ENCODE results near the gene TTYH3.
"Not testable (repeated sequence)": the region's sequence is repeated elsewhere in the genome, so short reads cannot be mapped to it uniquely, and the experiment has no call there.

Gene TTYH3

DNA sequence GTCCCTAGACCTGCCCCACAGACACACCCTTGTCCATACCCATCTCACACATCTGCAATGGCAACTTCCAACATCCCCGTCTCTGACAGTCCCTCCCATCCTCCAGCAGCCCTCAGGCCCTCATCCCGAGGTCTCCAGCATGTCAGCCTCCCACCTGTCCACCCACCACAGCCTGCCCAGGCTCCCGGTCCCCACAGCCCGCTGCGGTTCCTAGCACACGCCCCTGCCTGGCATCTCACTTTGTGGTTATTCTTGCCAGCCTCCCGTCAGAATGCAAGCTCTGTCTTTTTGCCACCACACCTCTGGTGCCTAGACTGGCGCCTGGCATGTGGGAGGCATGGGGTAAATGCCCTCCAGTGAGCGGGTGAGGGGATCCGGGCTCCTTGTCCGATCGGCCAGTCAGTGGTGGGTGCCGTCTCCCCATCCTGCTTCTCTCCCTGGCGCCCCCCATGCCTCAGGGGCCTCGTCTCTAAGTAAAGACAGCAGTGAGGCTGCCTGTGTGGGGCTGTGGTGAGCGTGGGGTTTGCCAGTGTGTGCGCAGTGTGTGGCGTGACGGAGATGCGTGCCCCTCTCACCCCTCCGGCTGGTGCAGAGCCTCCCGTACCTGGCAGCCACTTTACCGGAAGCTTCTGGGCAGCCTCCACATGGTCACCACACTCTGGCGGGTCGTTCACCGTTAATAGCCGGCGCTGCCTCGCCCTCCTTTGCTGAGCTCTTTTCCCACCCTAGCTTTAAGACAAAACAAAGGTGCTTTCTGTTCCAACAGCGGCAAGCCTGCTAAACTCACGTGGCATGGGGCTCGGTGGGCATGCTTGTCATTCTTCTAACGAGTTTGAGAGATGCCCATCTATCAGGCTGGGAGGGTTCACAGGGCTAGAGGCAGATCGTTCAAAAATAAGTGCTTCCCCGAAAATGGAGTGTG lies 28.5 kb upstream of the TTYH3 start:
- DNase-seq: no peak

DNA sequence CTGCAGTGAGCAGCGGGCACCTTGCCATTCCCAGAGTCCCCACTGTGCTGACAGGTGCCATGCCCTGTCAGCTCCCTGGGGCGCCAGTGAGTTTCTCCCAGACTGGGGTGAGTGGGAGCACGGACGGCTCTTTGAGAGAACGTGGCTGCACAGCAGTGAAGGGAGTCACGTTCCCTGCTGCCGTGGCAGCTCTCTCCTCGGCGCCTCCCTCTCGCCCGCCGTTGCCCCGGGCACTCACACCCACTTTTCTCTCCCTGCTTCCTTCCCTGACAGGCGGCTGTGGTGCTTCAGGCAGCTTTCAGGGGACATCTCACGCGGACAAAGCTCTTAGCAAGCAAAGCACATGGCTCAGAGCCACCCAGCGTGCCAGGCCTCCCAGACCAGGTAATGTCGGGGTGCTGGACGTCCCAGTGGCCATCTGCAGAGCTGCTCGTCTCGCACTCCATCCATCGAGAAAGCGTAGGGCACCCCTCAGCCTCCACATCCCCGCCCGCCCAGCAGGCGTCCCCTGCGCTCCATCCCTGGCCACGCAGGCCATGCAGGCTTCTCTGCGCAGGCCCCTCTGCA lies 27.1 kb upstream of the TTYH3 start:
- DNase-seq: no peak

DNA sequence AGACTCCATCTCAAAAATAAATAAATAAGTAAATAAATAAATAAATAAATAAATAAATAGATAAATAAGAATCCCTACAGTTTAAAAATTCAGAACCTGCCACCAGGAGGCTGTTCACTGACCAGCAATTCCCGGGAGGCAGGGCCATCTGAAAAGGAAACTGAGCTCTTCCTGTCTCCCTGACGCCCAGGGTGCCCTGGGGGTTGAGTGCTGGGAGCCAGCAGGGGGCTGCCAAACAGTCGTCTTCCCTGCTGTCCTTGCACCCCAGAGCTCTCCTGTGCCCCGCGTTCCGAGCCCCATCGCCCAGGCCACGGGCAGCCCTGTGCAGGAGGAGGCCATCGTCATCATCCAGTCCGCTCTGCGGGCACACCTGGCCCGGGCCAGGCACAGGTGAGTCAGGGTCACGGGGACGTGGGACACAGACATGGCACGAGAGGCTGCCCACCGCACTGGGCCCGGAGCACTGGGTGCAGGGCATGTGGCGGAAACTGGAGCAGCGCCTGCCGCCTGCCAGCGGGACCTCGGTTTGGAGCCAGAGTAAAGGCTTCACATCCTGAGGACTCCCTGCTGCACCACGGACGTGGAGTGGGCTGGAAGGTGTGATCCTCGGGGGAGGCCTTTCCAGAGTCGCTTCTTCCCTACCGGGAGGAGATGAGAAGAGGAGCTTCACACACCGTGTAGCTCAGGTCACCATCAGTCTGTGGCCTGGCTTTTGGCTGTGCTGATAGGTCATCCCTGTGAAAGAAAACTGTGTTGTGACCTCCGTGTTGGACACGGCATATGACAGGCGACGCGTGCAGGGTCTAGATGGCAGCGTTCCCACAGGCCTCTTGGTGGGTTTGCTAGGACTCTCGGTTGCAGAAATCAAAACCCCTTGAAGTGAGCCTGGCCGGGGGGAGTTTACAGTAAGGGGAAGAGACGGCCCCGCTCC lies 25.9 kb upstream of the TTYH3 start:
- DNase-seq: no peak

DNA sequence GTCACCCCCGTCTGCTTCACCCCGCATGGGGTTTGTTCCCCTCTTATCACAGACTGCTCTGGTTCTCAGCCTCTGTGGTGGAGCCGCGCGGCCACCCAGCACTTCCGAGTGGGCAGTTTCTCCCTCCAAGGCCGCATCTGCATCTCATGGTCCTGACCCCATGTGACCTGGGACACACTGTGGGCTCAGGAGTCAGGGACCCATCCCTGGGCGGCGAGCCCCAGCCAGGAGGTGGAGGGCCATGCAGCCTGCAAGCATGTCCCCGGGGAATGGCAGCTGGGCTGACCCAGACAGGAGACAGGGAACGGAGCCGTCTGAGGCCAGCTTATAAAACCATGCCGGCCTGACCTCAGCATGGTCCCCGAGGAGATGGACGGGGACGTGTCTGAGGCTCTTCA lies 25.2 kb upstream of the TTYH3 start:
- no peak for DNase-seq

DNA sequence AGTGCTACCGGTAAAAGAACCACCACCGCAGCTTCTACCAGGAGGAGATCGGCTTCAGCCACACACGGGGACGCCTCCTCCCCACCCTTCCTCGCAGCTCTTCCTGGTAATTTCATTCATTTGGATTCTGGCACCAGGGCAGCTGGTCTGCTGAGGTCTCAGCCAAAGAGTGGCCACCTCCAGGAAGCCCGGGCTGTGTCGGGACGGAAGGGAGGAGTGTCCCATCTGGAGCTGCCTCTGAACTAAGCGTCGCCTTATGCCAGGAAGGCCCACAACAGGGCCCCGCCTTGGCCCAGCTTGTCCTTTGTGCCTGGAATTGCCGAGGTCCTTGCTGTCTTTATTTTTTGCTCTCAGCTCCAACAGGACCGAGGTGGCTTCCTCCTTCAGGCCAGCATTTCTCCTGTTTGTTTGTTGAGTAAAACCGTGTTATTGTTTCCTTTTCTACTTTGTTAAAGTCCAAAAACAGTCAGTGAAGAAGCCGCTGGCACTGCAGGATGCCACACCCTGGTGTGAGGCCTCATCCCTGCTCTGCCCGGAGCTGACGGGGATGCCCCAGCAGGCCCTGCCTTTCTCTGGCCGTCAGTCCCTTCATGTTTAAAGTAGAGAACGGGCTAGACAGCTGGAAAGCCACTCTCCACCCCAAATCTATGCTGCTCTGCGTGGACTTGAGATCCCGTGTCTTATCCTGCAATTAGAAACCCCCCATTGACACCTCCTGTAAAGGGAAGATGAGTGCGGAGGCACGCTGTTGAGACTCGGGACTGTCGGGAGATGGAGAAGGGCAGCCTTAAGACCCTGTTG lies 24.5 kb upstream of the TTYH3 start:
- DNase-seq: no peak

DNA sequence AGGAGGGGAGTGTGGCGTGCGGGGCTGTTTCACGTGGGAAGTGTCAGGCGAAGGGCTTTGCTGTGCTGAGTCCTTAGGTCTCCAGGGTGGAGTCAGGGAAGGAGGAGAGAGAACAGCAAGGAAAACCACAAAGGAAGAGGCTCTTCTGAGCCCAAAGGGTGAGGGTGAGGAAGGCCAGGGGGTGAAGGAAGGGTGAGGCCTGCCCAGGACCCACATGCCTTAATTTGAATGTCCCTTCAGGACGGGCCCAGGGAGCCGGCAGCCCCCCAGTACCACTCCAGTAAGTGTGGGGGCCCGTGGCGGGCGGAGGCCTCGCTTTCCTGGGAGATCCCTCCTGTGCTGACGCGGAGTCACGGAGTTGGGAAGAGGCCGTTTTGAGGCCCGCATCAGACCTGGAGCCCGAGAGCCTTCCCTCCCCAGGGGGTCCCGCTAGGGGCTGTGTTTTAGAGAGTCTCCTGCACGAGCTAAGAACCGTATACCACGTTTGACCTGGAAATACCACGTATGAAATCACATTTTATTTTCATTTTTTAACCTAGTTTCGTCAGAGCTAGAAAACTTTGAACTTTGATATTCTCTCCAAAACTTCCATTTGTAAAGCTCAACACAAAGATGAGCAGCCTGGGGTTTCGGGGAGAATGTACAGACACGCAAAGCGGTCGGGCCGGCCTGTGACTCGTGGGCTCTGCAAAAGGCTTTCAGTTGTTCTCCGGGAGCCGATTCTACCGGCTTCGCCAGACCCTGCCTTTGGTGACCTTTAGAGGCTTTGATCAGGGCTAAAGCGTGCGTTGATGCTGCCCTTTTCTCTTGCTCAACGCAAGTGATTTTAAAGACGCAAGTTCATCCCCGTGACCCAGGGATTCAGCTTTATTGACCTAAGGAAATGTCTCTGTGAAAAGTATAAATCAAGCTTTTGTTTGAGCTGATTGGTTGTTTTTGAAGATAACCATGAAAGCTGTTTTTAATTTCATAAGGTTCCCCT lies 23.6 kb upstream of the TTYH3 start:
- DNase-seq: no peak

DNA sequence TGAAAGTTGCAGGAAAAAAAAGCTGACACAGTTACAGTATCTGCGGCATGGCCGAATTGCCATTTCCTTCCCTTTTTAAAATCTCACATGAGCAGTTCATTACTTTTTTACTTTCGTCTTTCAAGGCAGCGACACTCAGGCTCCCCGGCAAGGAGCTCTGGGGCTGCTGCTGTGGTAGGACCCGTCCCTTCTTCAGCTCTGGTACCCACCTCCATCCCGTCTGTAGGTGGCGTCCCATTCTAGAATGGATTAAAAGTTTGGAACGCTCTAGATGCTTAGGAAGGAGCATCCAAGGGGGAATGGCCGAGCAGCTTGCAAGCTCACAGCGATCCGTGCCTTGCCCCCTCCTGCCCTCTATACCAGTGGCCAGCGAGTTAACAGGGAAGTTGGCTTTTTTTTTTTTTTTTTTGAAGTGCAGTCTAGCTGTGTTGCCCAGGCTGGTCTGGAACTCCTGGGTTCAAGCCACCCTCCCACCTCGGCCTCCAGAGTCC lies 22.8 kb upstream of the TTYH3 start:
- DNase-seq: peak in 1 of 6 experiments; percentile 29

DNA sequence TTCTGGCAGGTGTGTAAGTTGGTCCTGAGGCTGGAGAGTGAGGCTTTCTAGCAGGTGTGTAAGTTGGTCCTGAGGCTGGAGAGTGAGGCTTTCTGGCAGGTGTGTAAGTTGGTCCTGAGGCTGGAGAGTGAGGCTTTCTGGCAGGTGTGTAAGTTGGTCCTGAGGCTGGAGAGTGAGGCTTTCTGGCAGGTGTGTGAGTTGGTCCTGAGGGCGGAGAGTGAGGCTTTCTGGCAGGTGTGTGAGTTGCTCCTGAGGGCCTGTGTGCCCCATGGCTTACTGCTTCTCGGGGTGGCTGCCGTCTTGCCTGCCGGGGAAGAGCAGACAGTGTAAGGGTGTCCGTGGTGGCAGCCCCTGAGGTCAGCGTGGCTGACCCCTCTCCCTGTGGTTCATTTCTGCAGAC lies 22.1 kb upstream of the TTYH3 start:
- not testable (repeated sequence) for DNase-seq

DNA sequence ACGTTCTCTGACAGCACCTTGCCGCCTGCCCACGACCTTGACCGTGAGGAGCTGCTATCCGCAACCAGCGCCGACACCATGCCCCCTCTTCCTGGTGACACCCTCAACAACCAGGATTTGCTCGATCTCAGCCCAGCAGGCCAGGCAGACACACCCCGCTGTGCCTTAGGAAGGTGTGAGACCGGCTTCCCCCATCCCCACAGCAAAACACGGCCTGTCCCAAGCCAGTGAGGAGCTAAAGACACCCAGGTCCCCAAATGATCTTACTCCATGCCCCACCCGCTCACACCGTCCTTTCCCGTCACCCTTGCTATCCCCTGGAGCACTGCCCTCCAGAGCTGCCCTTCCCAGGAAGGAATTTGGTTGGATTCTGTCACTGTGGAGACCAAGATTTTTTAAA lies 21.3 kb upstream of the TTYH3 start:
- DNase-seq: no peak

DNA sequence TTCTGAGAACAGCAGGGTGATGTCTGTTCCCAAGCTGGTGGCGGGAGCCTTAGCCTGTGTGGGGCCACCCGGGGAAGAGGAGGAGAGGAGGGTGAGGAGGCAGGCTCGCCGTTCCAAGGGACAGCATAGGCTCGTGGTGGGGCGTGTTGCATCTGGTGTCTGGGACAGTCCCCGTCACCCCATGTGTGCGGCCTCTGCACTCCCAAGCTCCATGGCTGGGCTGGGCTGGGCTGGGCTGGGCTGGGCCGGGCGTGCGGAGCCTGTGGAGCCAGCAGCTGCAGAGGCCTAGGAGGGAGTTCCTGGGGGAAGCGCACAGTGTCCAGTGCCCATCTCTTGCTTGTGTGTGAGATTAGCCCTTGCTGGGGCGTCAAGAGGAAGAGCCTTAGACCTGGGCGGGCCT lies 20.9 kb upstream of the TTYH3 start:
- no peak for DNase-seq

DNA sequence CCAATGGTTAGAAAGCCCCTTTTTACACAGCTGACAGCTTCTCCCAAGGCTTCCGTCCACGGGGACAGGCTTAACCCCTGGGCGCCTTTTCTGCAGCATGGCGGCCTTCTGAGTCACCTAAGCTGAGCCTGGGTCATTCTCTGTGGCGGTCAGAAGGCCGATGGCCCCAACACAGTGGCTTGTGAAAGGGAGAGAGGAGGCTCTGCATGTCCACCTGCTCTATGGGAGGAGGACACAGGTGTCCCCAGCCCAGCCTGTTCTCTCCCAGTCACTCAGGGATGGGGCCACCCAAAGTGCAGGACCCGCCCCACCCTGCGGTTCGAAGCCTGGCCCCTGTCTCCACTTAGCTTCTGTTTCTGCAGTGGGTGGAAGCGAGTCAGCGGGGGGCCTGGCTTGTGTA lies 20.4 kb upstream of the TTYH3 start:
- DNase-seq: no peak

DNA sequence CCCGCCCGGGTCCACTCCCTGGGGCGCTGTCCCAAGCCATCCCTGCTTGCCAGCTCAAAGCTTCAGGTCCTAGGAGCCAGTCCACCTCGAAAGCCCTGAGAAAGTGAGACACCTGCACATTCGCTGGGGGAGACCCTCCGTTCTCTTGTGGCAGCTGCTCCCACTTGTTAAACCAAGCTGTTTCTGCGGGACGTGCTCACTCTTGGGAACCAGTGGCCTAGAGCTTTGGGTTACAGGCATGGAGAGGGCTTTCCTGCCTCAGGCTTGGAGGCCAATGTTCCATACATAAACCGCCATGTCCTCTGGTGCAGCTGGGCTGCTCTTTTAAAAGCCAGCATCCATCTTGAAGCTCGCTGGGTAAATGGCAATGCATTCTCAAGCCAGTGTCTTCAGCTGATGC lies 19.9 kb upstream of the TTYH3 start:
- no peak for DNase-seq

DNA sequence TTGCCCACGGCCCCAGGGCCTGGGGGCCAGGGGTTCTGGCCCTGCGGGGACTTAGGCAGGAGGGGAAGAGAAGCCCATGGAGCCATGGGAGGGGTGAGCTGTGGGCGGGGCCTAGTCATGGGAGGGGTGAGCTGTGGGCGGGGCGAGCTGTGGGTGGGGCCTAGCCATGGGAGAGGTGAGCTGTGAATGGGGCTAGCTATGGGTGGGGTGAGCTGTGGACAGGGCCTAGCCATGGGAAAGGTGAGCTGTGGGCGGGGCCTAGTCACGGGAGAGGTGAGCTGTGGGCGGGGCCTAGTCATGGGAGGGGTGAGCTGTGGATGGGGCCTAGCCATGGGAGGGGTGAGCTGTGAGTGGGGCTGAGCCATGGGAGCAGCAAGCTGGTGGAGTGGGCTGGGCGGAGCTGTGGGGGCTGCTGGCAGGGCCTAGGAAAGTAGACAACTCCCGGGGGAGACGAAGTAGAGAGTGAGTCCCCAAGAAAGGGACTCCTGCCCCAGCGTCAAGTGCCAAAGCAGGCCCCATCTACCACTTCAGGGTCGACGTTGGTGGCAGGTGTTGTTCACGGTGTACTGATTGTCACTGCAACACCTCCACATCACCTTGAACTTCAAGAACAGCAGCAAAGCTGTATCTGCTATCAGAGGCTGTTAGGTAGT lies 19.2 kb upstream of the TTYH3 start:
- DNase-seq: no peak

DNA sequence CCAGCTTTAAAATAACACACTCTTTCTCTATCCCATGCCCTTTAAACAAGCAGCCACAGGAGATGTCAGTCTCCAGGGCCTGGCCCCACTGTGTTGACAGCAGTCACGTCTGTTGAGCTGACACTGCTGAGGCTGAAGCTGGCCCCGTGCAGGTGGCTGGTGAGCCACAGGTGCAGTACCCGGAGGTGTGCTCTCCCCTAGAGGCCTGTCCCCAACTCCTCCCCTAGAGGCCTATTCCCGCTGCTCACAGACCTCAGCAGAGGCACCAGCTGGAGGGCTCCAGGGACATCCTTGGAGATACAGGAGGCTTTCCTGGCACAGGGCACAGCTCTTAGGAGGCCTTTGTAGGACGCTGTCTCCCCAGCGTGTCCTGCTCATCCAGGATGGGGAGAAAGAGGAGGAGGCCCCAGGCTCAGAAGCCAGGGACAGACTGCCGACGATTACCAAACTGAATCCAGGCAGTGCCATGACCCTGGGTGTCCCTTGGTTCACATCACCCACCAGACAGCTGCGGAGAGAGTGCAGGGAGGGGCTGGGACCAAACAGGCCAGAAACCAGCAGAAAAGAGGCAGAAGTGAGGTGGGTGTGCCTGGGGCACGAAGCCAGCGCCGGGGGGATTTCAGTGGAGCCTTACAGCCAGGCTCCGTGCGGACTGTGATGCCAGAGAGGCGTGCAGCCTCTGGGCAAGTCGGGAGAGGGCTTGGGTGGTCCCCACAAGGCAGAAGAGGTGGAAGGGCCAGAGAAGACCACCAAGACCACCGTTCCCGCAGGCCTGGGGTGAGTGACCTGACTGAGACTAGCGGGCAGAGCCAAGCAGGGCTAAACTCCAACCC lies 18.5 kb upstream of the TTYH3 start:
- DNase-seq: no peak

DNA sequence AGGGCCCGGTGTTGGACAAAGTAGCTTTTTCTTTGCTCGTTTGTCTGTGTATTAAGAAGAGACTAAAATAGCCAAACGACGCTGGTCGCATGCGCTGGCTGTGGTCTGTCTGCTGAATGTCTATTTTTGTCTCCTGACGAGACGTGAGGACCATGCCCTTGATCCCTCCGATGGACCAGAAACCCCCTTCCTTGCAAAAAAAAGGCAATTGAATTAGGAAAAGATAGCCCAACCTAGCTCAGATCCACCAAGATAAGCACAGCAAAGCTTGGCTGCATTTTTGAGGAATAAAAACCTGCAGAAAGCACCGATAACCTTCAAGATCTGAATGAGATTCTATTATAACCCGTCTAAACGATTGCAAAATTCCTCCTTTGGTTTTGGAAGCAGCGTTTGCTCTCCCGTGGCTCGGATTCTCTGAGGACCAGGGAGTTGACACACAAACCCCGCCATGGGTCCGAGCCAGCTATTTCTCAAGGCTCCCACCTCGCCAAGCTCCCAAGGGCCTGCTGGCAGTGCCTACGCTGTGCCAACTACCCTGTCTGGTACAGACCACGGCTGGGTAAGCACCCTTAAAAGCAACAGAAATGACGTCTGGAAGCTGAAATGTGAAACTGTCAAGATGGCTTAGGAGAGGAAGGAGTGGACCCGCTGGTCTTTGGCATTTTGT lies 17.7 kb upstream of the TTYH3 start:
- DNase-seq: no peak

DNA sequence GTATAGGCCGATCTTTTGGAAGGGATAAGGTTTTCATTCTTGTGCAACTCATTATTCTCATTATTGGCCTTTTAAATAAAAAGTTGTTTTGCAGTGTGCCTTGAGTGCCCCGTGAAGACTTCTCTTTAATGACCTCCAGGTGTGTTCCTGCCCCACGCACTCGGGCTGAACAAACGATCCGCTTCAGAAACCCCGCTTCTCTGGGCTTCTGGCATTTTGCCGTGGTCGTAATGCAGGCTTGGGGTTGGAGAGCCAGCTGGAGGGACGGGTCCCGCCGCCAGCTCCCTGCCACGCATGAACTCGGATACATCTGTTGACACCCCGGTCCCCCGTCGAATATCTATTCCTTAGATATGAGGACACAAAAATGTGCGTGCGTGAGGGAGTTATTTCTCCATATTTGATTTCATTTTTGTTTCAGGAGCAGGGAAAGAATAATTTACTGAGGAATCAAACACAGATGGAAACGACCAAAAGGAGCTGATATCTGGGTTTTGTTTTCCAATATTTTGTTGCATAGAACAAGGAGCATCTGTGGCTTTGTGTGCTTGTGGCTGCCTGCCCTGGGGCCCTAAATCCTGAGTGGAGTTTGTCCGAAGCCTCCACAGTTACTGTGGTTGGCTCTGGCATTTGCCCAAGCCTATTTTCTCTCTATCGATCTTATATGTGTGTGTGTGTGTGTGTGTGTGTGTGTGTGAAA lies 17.0 kb upstream of the TTYH3 start:
- no peak for DNase-seq

DNA sequence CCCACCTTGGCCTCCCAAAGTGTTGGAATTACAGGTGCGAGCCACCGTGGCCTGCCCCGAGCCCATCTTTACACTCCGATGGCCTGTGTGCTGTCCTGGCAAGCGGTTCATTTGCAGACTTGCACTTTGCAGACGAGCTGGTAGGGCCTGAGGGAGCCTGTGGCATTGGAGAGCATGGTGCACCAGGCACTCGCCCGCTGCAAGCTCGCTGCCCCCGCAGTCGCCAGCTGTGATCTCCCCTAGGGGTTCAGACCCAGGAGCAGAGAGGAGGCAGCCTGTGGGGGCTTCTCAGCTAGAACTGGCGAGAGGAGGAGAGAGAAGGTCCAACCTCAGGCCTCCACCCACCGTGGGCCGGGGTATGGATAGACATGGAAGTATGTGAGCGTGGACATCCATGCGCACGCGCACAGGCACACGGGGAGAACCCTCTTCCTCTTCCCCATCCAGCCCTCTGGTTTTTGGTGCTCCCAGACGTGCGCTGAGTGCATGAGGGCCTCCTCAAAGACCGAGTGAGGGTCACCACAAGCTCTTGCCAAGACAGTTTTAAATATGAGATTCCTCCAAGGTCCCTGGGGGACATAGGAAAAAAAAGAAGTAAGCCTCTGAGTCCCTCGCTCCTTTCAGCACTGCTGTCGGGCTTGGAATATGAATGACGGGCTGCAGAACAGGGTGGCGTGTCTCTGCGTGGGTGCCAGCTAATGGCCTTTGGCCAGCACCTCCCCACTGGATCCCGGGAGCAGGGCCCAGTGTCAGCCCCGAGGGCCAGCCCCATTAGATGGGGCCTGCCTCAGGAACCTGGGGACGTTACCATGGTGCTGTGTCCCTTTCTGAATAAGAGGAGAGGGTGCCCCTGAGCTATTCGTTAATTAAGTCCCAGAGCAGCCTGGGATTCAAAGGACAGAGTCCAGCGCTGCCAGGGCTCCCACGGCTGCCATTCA lies 15.1 kb upstream of the TTYH3 start:
- no peak for DNase-seq
